ENCODE results near the gene TEX13A. TPM values are rescaled to one million over a fixed set of nuclear protein-coding genes. Genes with fewer than 3 reads are reported as not detected.

Gene TEX13A
- total RNA-seq, 1 experiment from 2014 or later, result not detected

DNA sequence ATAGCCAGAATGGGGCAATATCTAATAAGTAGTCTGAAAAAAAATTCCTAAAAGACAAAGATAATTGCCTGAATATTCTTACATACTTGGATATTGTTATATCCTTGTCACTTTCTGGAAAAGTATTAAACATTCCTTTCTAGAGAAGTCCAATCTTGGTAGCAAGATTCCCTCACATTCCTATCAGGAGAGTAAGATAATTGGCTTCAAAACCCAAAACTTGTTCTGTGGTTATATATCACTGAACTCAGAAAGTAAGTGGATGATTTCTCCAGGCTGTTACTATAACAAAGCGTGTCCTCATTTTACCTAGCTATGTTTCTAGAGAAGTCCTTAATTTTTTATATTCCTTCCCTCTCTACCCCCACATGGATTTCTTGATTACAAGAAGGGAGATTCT is 46.0 kb upstream of the TEX13A start:
- no peak overlapping the region for H3K27ac ChIP-seq
- intact Hi-C loops (cut with micrococcal nuclease; ENCODE audit: unreplicated experiment), result no loop called here
- H3K27me3 ChIP-seq (ENCODE audit: insufficient read depth, low read depth), result no peaks in the 10 kb centered on the region

DNA sequence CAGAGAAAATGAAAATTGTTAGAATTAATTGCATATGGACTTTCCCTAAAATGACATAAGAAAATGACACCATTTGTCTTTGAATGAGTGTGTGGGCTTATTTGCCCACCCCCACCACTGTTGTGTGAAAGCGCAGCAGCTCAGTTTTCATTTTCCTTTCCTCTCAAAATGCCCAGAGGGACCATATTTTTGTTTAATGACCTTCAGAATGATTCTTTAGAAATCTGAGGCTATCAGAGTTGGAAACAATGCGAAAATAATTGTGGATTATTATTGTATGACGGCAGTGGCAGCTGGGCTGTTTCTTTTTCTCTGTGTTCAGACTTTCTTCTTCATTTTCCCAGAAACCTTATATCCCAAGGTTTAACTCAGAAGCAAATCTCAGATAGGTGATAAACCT is 44.6 kb upstream of the TEX13A start:
- CTCF ChIA-PET, result no interaction called here
- TF ChIP-seq, protein P1, sequence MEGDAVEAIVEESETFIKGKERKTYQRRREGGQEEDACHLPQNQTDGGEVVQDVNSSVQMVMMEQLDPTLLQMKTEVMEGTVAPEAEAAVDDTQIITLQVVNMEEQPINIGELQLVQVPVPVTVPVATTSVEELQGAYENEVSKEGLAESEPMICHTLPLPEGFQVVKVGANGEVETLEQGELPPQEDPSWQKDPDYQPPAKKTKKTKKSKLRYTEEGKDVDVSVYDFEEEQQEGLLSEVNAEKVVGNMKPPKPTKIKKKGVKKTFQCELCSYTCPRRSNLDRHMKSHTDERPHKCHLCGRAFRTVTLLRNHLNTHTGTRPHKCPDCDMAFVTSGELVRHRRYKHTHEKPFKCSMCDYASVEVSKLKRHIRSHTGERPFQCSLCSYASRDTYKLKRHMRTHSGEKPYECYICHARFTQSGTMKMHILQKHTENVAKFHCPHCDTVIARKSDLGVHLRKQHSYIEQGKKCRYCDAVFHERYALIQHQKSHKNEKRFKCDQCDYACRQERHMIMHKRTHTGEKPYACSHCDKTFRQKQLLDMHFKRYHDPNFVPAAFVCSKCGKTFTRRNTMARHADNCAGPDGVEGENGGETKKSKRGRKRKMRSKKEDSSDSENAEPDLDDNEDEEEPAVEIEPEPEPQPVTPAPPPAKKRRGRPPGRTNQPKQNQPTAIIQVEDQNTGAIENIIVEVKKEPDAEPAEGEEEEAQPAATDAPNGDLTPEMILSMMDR (conservative IDR thresholded peaks at IDR 0.05), result no peak
- TF ChIP-seq EZH2 (IDR thresholded peaks at IDR 0.05; ENCODE audit: low read depth), result no peak
- Histone ChIP-seq H3F3A (ENCODE audit: insufficient read depth, low read depth) (peaks cover 7% of the 10 kb centered on the region; the same call in 1 of the 2 replicates), H3K4me2 (no peak overlapping the region), H3K79me2 (ENCODE audit: low read depth) (no peaks in the 10 kb centered on the region), H3K9me2 (ENCODE audit: insufficient read depth) (no peaks in the 10 kb centered on the region), H3K9me3 (ENCODE audit: insufficient read depth, low read depth) (no peaks in the 10 kb centered on the region), H3K4me3 (no peak overlapping the region), H3K27ac (no peak overlapping the region), H3K27me3 (ENCODE audit: insufficient read depth, low read depth) (no peaks in the 10 kb centered on the region), H2AFZ (no peak overlapping the region), H3K36me3 (ENCODE audit: low read depth) (no peaks in the 10 kb centered on the region), H3K4me1 (replicated peaks; ENCODE audit: insufficient read depth) (peaks cover 8% of the 10 kb centered on the region), H4K20me1 (ENCODE audit: insufficient read depth) (no peaks in the 10 kb centered on the region)
- no peak for DNase-seq
- POLR2A ChIA-PET (ENCODE audit: unreplicated experiment), result no interaction called here
- no TSS peak for BruUV-seq (replicated peaks)
- intact Hi-C loops (cut with micrococcal nuclease; ENCODE audit: unreplicated experiment), result no loop called here

More for the DNA sequence above, 46.0 kb upstream of the TEX13A start:
- CTCF ChIA-PET, result no interaction called here
- DNase-seq, result no peak
- H3K36me3 ChIP-seq (ENCODE audit: low read depth), result no peaks in the 10 kb centered on the region
- no peaks in the 10 kb centered on the region for H3K79me2 ChIP-seq (ENCODE audit: low read depth)
- H3K9me3 ChIP-seq (ENCODE audit: insufficient read depth, low read depth), result no peaks in the 10 kb centered on the region
- H3K4me3 ChIP-seq, result no peak overlapping the region
- peaks cover 8% of the 10 kb centered on the region for H3K4me1 ChIP-seq (replicated peaks; ENCODE audit: insufficient read depth)
- H2AFZ ChIP-seq, result no peak overlapping the region
- POLR2A ChIA-PET (ENCODE audit: unreplicated experiment), result no interaction called here
- peaks cover 7% of the 10 kb centered on the region; the same call in 1 of the 2 replicates for H3F3A ChIP-seq (ENCODE audit: insufficient read depth, low read depth)
- H4K20me1 ChIP-seq (ENCODE audit: insufficient read depth), result no peaks in the 10 kb centered on the region
- H3K9me2 ChIP-seq (ENCODE audit: insufficient read depth), result no peaks in the 10 kb centered on the region
- H3K4me2 ChIP-seq, result no peak overlapping the region
- BruUV-seq (replicated peaks), result no TSS peak
- no peak for TF ChIP-seq EZH2 (IDR thresholded peaks at IDR 0.05; ENCODE audit: low read depth)
- TF ChIP-seq, protein P1 (conservative IDR thresholded peaks at IDR 0.05), result no peak

DNA sequence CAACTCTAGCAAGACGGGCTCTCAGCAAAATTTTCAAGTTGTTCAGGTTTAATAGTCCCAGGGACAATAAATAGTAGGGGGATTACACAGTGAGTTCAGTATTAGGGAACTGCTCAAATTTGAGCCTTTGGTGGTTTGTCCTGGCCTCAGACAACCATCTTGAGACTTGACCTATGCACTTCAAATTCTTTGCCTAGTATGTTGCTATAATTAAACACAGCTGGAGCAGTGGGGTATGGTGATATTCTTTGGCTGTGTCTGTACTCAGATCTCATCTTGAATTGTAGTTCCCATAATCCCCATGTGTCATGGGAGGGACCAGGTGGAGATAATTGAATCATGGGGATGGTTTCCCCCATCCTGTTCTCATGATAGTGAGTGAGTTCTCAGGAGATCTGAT is 43.3 kb upstream of the TEX13A start:
- Histone ChIP-seq H3K4me1 (replicated peaks; ENCODE audit: insufficient read depth) (peaks cover 8% of the 10 kb centered on the region), H3K27ac (no peak overlapping the region), H3K36me3 (ENCODE audit: low read depth) (no peaks in the 10 kb centered on the region), H3K4me2 (no peak overlapping the region), H4K20me1 (ENCODE audit: insufficient read depth) (no peaks in the 10 kb centered on the region), H2AFZ (no peak overlapping the region), H3K79me2 (ENCODE audit: low read depth) (no peaks in the 10 kb centered on the region), H3K9me3 (ENCODE audit: insufficient read depth, low read depth) (no peaks in the 10 kb centered on the region), H3F3A (ENCODE audit: insufficient read depth, low read depth) (peaks cover 7% of the 10 kb centered on the region; the same call in 1 of the 2 replicates), H3K4me3 (no peak overlapping the region), H3K9me2 (ENCODE audit: insufficient read depth) (no peaks in the 10 kb centered on the region), H3K27me3 (ENCODE audit: insufficient read depth, low read depth) (no peaks in the 10 kb centered on the region)
- no TSS peak for BruUV-seq (replicated peaks)
- ChIA-PET POLR2A (ENCODE audit: unreplicated experiment) (interaction anchor here (0.6 to 0.8 kb wide), 2 partner anchors 11 to 74 kb away, joined by 5 to 6 read pairs; no protein-coding TSS in a partner anchor), CTCF (no interaction called here)
- no peak for DNase-seq
- TF ChIP-seq EZH2 (IDR thresholded peaks at IDR 0.05; ENCODE audit: low read depth), result no peak
- TF ChIP-seq, protein P1 (conservative IDR thresholded peaks at IDR 0.05), result no peak
- intact Hi-C loops (cut with micrococcal nuclease; ENCODE audit: unreplicated experiment), result loop anchor here (1.0 kb wide), 1 partner anchor 438 kb away; no protein-coding TSS in a partner anchor
